ENCODE data around the gene PCLO. TPM values are rescaled to one million over a fixed set of nuclear protein-coding genes. Genes with fewer than 3 reads are reported as not detected.

The PCLO gene
- total and polyA plus RNA-seq, 2 of the 8 experiments (the other 6 are each of a cell fraction or from before 2014, with no cell fraction given), result 1.5 to 3.2 TPM

DNA sequence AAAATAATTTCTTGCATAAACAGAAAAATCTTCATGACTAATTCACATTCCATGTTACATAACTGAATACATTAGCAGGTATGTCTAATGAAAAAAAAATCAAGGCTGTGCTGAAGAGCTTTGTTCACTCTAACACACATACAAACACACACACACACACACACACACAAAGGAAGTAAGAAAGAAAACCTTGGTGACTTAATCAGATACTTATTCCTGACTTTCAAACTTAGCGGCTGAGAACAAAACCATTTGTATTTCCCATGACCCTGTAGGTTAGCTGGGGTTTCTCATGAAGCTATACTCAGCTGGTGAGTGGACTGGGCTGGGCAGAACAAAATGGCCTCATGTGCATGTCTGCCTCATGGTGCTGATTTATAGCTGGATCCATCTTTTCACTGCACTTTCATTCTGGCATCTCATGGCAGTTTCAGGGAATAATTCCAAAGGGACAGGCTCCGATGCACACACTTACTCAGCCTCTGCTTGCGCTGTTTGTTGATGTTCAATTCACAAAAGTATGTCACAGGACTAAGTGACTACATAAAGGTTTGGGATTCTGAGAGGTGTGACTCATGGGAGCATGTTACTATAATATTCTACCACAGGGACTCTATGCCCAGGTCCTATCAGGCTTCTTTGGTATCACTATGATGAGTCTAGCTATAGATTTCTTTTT lies 161.2 kb downstream of the PCLO start (continued):
- TF ChIP-seq TAF7 (optimal IDR thresholded peaks at IDR 0.05; ENCODE audit: borderline replicate concordance, low read depth, low read length) (no peak), RXRA (IDR thresholded peaks at IDR 0.05; ENCODE audit: insufficient read depth, low read depth, low read length) (no peak), SRF (IDR thresholded peaks at IDR 0.05; ENCODE audit: low read depth, low read length) (no peak)
